Activated CD4-positive, alpha-beta T cell treated with anti-CD3 and anti-CD28 coated beads, Interleukin-2, amount 50 U/mL, for 4 hours (primary cell): ENCODE measurements around the gene LRP5.
"Not testable (repeated sequence)": the region's sequence is repeated elsewhere in the genome, so short reads cannot be mapped to it uniquely, and the experiment has no call there.

Experiments used
- DNase-seq, 2 experiments: peaks; one replicate each; pipeline ENCODE4 v3.0.0-alpha.2; 2020

Gene LRP5

DNA sequence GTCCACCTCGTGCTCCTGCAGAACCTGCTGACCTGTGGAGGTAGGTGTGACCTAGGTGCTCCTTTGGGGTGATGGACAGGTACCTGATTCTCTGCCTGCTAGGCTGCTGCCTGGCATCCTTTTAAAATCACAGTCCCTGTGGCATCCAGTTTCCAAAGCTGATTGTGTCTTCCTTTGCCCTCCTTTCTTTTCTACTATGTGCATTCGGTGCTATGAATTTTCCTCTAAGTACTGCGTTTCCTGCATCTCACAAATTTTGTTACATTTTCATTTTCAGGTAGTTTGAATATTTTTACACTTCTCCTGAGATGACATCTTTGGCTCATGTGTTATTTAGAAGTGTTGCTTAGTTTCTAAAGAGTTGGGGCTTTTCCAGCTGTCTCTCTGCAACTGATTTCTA lies 117.3 kb downstream of the LRP5 start:
- DNase-seq = no peak

DNA sequence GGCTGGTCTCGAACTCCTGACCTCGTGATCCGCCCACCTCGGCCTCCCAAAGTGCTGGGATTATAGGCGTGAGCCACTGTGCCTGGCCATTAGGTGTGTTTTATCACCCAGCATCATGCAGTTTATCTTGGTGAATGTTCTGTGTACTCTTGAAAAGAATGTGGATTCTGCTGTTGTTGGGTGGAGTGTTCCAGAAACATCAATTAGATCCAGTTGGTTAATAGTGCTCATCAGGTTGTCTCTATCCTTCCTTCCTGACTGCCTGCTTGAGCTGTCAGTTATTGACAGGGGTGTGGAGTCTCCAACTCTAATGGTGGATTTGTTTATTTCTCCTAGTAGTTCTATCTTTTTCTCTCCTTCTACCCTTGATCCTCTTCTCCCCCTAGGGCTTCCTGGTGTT lies 118.0 kb downstream of the LRP5 start:
- DNase-seq = no peak

DNA sequence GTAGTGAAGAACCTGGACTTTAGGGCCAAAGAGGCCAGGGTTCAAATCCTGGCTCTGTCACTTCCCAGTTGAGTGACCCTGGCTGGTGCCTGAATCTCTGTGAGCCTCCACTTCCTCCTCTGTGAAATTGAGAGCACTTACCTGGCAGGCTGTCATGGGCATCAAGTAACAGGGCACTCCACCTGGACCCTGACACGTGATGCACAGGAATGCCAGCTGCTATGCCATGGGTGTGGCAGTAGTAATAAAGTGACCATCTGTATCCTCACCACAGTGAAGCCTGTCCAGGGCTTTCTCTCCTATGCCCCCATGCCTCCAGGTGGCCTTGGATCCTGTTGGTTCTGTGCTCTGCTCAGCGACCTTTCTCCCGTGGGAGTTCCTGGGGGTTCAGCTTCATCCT lies 118.4 kb downstream of the LRP5 start:
- DNase-seq = no peak

DNA sequence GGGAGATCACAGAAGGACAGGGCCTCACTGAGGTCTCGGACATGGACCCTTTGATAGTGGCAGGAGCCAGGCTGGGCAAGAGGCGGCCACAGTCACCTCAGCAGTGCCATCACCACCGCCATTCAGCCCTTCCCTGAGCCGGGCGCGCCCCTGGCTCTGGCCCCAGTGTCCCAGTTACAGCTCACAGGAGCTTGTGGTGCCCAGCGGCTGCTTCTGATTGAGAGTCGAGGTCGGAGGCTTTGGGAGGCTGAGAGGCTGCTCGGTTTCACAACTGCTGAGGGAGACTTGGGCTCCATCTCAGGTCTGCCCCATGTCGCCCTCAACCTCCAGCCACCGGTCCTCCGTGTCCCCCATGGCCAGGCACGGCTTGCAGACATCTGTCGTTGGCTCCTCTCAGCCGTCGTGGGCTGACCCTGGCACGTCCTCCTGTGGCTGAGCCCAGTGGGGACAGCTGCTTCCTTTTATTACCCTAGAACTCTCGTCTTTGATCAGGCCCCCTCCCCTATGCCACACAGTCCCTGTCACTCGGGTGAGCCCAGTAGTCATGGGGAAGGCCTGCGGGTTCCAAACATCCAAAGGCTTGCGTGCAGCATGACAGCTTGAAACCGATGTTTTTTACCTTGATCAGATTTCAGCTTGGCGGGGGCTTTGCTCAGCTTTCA lies 119.7 kb downstream of the LRP5 start:
- DNase-seq = no peak

DNA sequence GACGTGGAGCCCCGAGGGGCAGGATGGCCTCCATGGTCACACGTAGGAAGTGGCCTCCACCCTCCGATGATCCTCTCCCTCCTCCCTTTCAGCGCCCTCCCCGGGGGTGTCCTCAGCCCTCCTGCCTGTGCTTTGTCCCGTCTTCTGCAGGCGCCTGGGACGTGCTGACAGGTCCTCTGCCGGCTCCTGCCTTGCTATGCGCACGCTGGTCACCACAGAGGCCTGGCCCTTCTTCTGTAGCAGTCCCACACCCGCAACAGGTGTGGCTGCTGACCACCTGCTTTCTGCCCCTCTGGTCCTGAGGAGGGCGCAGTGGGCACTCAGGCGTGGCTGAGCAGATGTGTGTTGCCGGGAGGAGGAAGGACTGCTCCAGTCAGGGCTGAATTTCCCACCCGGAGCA lies 120.5 kb downstream of the LRP5 start:
- no peak for DNase-seq

DNA sequence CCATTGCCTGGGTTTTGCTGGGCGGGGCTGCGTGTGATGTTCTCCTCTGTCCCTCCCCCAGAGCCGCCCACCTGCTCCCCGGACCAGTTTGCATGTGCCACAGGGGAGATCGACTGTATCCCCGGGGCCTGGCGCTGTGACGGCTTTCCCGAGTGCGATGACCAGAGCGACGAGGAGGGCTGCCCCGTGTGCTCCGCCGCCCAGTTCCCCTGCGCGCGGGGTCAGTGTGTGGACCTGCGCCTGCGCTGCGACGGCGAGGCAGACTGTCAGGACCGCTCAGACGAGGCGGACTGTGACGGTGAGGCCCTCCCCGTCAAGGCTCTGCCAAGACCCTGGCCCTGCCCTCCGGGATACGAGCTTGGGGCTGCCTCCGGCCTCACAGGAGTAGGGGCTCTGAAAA lies 121.2 kb downstream of the LRP5 start:
- DNase-seq = no peak

DNA sequence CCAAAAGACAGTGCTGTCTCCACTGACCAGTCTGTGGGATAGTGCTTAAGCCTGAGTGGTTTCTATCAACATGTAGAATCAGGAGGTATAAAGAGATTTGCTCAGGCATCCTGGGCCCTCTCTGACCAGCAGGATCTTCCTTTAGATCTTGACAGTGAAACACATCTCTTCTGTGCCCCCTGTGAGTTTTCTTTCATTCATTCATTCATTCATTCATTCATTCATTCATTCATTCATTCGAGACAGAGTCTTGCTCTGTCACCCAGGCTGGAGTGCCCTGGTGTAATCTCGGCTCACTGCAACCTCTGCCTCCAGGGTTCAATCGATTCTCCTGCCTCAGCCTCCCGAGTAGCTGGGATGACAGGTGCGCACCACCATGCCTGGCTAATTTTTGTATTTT lies 121.8 kb downstream of the LRP5 start:
- DNase-seq = not testable (repeated sequence)

DNA sequence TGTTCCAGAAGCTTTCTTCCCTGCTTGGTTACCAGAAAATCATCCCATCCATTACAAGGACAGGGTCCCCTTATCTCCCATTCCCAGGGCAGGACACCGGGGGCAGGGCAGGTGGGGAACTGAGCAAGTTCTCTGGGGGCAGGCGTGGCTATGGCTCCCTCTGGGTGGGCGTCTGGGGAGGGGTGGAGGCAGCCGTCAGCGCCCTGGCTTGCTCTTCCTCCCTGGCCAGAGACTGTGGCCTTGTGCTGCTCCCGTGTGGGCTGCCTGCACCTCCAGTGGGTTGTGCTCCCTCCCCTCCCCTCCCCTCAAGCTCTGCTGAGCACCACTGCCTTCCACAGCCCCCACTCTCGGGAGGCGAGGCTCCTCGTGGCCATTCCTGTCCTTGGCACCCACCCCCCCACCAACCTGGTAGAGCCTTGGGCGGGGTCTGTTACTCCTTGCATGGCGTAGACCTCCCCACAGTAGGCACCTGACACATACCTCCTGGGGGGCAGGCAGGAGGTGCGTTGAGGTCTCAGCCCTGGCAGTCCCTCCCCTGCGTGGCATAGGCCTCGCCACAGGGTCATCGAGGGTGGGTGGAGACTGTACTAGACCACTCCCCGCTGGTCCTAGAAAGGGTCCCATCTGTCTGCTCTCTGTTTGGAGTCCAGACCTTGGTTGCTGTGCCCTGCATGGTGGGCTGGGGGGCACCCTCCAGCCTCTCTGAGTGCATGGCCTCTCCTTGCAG lies 123.9 kb downstream of the LRP5 start:
- no peak for DNase-seq

DNA sequence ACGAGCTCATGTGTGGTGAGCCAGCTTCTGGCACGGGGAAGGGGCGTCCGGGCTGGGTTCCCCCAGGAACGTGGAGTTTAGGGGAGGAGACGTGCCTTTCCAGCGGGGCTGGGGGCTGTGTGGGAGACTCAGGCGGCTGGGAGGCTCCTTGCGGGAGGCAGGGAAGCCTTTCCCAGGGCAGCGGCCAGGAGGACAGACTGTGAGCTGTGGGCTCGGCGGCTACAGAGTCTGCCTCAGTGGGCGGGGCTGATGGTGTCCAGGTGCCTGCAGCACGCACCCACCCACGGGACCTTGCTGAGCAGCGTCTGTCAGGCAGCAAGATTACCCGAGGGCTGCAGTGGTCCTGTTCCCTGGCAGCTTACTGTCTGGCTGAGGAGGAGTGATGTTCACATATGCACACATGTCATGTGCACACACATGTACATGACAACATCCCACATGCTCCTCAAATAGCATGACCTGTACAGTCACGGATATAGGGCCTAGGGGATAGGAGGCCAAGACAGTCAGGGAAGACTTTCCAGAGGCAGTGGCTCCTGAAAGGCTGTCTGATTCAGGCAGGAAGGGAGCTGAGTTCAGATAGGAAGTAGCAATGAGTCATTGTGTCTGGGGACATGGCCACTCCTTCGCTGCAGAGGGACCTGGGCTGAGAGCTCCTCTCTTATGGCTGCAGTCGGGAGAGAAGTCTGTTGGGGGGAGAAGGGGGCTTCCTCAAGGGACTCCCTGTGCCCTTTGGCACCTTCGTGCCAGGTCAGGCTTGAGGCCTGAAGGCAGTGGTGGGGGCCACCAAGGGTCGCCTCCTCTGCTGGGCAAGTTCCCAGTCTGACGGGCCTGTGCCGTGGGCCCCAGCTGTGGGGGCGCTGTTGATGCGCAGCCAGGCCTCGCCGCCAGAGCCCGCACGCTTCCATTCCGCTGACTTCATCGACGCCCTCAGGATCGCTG lies 124.9 kb downstream of the LRP5 start:
- no peak for DNase-seq

DNA sequence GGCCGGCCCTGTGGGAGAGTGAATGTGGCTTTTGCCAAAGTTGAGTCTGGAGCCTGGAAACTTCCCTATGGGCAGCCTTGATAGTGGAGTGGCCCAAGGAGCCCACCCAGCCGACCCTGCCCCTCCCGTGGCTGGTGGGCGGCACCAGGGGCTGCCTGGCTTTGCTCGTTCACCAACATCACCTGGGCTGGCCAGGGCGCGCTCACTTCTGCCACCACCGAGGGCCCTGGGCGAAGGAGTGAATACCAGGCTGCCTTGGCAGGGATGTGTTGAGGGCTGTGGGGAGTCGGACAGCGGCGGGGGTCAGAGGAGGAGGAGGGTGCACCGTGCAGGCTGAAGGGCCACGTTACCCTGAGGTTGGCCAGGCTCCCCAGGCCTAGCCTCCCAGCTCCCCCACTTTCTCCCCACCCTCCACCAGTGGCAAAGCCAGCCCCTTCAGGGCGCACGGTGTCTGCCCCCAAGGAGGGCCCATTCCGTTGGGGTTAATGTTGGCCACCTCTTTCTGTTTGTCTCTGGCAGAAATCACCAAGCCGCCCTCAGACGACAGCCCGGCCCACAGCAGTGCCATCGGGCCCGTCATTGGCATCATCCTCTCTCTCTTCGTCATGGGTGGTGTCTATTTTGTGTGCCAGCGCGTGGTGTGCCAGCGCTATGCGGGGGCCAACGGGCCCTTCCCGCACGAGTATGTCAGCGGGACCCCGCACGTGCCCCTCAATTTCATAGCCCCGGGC lies 125.7 kb downstream of the LRP5 start:
- no peak for DNase-seq

DNA sequence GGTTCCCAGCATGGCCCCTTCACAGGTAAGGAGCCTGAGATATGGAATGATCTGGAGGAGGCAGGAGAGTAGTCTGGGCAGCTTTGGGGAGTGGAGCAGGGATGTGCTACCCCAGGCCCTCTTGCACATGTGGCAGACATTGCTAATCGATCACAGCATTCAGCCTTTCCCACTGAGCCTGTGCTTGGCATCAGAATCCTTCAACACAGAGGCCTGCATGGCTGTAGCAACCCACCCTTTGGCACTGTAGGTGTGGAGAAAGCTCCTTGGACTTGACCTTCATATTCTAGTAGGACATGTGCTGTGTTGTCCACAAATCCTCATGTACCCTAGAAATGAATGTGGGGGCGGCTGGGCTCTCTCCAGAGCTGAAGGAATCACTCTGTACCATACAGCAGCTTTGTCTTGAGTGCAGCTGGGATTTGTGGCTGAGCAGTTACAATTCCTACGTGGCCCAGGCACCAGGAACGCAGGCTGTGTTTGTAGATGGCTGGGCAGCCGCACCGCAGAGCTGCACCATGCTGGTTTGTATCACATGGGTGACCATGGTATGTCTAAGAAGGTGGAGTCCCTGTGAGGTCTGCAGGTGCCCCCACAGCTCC lies 126.4 kb downstream of the LRP5 start:
- DNase-seq = no peak

DNA sequence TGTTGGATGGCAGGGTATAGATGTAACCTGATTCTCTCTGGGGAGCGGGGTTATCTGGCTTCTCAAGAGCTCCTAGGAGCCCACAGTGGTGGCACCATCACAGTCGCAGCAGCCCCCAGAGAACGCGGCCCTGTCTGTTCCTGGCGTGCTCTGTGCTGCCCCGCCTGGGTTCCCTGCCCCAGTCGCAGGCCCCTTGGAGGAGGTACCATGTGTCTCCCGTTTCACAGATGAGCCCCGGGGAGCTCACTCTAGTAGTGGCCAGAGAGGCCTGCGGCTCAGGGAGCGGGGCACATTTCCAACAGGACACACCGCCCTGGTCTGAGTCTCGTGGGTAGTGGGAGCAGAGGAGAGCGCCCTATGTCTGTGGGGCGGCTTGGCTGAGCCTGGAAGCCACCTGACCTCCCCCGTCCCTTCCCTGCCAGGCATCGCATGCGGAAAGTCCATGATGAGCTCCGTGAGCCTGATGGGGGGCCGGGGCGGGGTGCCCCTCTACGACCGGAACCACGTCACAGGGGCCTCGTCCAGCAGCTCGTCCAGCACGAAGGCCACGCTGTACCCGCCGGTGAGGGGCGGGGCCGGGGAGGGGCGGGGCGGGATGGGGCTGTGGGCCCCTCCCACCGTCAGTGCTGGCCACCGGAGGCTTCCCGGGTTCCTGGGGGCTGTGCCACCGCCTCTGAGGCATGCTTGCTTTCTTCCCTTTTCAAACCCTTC lies 127.1 kb downstream of the LRP5 start:
- no peak for DNase-seq

DNA sequence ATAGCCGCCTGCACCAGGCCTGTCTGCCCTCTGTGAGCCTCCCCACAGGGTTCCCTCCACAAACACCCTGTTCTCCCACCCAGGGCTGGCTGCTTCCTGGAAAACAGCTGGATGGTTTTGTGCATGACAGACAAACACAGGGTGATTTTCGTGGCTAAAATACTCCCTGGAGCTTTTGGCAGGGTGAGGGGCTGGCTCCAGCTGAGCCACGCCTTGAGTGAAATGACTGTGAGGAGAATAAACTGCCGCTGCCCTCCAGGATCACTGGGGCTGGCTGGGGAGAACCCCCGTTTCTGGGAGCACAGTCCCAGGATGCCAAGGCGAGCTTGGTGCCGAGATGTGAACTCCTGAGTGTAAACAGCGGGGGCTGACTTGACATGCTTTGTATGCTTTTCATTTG lies 127.8 kb downstream of the LRP5 start:
- no peak for DNase-seq

DNA sequence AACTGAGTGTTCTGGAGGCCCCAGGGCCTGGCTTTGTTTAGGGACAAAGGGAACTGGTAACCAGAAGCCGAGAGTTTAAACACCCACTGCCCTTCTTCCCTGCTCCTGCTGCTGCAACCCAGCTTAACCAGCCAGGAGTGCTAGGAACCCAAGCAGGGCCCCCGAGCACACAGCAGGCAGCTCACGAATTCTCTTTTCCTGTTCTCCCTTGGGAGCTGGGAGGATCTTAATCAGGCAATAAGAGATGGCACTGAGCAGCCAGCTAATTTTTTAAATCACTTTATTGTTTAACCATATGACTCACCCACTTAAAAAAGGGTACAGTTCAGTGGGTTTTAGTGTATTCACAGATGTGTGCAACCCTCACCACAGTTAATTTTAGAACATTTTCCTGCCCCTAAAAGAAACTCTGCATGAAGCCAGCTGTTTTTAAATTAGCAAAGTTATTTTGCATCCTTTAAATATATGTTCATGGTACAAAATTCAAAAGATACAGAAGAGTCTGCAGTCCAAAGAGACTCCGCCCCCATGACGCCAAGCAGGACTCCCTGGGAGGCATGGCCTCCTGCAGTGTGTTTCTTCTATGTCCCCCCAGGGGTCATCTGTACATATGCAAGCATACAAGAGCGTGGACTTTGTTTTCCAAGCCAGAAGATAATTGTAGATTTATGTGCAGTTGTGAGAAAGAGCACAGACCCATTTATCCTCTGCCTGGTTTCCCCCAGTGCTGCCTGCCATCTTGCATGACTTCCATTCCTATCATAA lies 129.3 kb downstream of the LRP5 start:
- no peak for DNase-seq

DNA sequence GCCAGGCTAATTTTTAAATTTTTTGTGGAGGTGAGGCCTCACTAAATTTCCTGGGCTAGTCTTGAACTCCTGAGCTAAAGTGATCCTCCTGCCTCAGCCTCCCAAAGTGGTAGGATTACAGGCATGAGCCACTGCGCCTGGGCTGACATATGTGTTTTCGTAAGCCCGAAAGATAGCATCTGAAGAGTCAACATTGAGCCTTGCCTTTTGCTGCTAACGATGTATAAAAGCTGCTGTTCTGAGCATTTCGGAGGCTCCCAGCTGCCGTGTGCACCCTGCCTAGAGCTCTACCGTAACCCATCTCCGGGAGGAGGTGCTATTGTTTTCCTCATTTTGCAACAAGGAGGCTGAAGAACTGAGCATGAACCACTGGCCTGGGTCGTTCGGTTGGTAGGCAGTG lies 130.0 kb downstream of the LRP5 start:
- DNase-seq = no peak

DNA sequence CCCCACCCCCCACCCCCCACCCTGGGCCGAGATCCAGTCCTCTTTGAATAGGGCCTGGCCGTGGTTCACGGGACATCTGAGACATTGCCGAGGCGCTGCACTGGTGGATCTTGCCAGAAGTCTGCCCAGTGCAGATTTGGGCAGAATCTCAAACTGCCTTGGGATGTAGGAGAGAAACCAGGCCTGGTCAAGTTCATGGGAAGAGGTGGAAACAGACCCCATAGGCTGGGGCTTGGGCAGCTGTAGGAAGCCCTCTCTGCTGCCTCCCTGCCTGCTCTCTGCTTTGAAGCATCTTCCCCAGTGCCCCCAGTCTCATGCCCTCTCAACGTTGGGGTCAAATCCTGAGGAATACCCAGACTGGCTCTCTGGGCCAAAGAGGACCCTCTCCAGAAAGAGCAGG lies 132.2 kb downstream of the LRP5 start:
- no peak for DNase-seq

DNA sequence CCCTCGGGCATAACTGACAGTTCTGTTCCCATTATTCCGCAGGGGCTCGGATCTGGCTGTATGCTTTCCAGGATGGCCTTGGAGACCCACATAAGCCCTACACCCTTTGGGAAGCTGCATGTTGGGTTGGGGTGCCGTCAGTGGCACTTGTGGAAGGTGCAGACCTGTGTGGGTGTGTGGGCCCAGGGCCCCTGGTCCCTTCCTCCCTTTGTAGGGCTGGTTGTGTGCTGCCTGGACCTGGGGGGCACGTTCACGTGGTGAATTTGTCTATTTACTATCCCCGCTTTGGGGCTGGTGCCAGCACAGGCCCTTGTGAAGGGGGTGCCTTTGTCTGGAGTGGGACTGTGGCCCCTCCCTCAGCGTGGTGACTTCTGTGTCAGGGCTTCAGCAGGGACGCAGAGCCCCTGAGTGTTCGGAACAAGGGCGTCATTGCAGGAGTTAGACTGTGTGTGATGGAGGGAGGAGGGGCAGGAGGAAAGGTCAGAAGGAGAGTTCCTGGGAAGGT lies 133.2 kb downstream of the LRP5 start:
- no peak for DNase-seq

DNA sequence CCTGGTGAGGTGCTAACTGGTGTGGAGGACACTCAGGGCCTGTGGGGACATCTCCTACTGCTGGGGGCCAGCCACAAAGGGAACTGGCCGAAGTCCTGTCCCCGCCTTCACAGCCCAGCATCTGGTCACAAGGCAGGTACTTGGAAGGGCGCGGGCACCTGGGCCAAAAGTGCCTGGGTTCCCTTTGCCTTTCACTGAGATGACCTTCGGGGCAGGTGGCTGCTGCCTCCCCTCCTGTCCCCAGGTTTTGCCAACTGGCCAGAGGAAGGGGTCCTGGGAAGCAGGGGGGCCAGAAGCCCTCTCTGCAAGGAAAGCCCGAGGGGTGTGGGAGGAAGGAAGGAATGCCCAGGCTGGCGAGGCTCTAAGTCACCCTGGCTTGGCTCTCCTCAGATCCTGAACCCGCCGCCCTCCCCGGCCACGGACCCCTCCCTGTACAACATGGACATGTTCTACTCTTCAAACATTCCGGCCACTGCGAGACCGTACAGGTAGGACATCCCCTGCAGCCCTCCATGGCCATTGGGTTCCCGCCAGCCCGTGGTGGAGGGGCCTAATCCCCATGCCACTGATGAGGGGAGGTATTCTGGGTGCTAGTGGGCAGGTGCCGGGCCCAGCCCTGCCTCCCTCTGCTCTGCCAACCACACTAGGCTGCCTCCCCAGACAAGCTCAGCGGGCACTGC lies 133.8 kb downstream of the LRP5 start:
- DNase-seq = no peak

DNA sequence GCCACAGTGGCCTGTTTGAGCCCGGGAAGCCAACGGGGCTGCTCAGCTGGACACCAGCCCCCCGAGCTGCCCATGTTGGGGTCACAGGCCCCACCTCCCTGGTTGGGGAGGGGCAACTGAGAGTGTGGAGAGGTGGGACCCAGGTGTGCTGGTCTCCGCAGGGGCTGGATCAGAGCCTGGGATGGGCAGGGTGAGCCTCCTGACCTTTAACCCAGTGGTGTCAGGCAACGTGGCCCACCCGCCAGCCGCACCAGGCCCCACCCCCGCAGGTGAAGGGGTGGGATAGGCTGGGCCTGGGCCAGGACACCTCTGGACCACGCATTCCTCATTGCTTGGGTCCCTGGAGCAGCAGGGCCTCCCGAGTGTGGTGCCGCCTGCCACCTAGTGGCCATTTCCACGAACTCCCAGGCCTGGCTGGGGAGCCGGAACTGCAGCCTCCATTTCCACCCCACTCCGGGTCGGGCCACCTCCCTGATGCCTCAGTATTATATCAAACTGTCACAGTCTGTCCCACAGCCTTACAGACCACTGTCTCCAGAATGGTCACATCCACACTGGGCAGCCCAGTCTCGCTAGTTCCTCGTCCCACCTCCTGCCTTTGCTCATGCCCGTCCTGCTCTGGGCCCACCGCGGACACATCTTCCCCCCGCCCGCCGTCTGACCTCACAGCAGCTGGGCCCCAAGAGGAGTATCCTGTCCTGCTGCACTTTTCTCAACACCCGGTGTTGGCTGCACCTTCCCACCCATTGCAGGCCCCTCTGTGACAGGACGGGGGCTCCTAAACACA lies 134.8 kb downstream of the LRP5 start:
- peak; percentile 72 to 74 for DNase-seq
